HG03354 (cell line): ENCODE measurements around the gene SOS2.
A peak's percentile ranks its signal among the peaks of the same experiment; 100 is the strongest.

Source experiments
- ATAC-seq: cut with Tn5 transposase; IDR thresholded peaks from one replicate; pipeline ENCODE4 v1.9.1; 2021; ENCODE audit warnings: mild to moderate bottlenecking; ENCODE audit not compliant: unreplicated experiment, poor library complexity, severe bottlenecking

The SOS2 gene

DNA sequence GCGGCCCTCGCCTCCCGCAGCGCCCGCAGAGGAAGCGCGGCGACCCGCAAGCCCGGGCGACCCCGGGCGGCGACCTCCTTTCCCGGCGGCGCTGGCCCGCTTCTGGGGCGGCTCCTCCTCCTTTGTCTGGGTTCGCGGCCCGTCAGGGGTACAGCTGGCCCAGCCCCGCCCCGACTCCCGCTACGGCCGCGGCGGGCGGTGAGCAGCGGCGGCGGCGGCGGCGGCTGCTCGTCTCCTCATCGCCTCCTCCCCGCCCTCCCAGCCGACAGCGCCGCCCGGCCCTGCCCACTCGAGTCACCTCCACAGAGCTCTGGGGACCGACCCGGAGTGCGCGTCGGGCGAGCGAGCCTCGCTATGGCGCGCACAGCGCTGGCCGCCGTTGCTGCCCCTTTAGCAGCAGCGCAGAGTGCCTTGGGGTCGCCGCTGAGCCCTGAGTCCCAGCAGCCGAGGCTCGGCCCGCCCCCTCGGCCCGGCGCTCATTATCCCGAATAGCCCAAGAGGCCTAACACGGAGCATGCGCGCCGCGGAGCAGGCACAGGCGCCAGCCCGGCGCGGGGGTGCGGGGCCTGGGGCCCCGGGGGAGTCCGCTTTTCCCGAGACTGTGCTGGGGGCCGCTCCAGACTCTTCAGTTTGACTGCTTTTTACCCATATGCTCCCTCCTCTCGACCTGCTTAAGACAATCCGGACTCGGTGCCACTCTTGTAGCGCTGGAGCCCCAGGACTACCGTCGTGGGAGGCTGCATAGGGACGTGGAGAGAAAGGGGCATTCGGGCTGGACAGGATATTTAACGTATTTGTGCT is at the start of gene SOS2:
Gene SOS2 (minus strand): TSS at position 104 of the 801 bp plus-strand sequence. CDS start 295 bp downstream, outside the sequence.
- ATAC-seq: peak; percentile 88

DNA sequence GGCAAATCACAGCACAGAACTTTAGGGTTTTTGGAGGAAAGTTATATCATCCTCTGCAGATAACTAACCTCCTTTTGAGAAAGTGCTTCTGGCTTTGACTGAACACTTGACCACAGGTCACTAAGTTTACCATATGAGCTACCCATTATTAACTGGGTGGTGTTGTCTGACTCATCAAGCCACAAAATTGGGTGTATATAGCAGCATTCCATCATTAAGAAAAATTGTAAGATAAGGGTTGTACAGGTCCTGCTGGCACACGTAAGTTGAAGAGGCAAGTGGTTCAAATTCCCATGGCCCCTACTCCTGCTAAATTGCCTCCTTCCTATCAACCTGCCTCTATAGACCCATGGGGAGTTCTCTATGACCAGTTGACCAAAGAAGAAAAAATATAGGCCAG is 41.1 kb upstream of the SOS2 start:
- ATAC-seq: no peak

DNA sequence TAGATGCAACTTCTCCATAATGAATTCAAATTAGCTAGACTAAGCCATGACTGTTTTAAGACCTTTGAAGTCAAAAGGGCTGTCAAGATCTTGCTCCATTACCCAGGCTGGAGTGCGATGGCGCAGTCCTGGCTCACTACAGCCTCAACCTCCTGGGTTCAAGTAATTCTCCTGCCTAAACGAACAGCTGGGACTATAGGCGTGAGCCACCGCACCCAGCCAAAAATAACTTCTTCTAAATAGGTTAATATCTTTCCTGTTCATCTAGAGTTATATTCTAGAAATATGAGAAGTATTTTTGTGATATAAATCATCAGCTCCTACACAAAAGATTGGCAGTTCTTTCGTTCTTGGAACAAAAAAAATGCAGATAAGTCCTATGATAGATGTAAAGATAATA is 39.6 kb upstream of the SOS2 start:
- ATAC-seq: no peak

GRCh38 chr14:50265029-50265428 is 33.7 kb upstream of the SOS2 start:
- no peak for ATAC-seq

DNA sequence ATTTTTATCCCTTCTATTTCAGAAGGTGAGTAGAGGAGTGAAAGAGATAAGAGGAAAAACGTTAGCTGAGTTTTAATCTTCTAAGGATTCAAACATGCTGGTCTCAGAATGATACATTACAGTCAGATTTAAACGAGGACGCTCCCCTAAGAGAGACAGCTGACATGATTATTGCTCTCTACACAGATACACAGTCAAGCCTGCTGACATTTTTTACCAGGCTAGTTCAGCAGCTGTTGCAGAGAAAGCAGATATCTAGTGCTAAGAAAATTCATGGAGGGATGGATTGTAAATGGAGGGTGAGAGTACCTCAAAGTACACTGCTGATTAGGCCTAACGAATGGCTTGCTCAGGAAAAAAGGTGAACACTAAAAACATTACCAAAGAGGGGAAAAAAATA is 31.9 kb upstream of the SOS2 start:
- ATAC-seq: no peak

DNA sequence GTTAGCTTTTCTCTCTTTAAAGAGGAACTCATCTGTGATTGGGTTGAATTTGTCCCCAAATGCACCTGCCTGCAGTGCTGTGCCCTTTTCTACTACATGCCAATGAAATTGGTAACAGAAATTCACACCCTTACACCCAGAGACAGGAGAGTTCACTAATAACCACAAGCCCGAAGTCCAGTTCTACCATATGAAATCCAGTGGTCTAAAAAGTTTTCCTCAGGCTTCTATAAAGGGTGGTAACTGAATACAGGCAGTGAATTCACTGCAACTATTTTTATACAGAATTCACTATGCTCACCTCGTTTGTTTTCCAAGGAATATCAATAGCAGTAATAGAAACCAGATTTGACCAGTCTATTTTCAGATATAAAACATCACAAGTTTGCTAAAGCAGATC is 31.5 kb upstream of the SOS2 start:
- no peak for ATAC-seq

DNA sequence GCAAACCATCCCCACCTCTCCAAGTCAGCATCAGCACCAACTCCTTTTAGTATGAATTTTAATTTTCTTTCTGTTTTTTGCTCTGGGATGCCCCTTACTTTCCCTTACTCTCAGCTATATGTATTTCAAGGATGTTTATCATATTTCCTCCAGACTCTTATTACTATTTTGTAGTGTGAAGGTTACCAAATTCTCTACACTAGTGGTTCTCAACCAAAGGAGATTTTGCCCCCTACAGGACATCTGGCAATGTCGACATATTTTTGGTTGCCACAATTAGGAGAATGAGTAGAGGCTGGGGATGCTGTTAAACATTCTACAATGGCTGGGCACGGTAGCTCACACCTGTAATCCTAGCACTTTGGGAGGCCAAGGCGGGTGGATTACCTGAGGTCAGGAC is 29.1 kb upstream of the SOS2 start:
- no peak for ATAC-seq

- no peak for ATAC-seq
Measured at GRCh38 chr14:50260072-50260471, 28.7 kb upstream of the SOS2 start.

DNA sequence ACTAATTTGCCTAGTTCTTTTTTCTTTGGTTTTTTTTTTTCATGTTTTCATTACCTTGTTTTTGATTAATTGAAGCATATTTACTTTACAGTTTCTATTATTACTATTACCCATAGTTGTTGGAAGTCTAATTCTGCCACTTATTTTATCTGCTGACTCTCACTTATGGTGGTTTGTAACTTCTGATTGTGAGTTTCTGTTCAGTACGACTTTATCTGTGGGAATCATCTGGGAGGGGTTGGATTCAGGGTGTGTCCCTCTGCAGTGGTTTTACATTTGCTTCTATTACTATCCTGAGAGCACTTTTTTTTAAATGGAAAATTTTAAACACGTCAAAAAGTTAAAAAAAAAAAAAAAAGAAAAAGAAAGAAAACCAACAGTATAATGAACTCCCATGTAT is 26.4 kb upstream of the SOS2 start:
- no peak for ATAC-seq

DNA sequence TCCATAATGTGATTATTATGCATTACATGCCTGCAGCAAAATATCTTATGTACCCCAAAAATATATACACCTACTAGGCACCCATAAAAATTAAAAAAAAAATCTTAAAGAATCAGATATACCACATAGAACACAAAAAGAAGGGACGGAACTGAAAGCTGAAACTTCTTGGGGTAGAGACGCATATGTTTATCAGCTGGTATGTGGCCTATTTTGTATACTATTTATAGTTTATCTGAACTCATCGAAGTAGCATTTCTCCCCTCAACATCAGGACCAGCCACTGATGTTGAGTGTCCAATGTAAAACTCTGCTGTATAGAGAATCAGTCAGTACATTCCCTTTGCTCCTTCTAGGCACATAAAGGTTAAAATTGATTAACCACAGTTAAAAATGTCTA is 22.9 kb upstream of the SOS2 start:
- no peak for ATAC-seq

GRCh38 chr14:50249136-50249775 is 17.9 kb upstream of the SOS2 start:
- ATAC-seq: no peak

DNA sequence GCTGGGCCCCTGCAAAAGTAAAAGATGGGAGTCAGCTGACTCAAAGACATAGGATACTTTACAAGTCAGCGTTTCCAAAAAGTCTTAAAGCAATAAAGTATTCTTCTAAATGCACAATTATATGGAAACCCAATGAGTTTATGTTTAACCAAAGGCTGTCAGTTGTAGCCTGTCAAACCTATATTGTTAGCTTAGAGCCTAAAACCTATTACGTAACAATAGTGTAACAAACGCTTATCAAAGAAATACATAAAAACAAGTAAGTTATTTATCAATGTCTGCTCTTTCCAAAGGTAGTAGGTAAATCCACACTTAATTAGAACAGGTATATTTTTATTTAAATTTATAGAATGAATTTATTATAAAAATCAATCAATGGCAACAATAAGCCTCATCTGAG is 15.9 kb upstream of the SOS2 start:
- ATAC-seq: no peak

- no peak for ATAC-seq
Measured at GRCh38 chr14:50242566-50243310, 11.4 kb upstream of the SOS2 start.

DNA sequence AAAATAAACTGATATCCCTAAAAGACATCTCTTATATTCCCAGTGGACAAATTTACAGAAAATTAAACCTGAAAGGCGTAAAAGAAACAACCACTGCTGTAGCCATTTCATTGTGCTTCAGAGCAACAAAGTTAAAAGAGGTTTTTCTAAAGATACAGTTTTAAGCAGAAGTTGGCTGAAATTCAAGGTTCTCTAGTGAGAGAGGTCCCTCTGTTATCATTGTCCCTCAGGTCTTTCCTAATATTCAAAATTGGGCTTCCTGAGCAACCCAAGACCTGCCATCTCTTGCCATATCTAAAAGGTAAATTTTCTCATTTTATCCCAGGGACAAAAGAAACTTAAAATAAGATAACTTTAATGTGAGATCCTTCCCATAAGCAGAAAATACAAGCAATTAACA is 10.7 kb upstream of the SOS2 start:
- no peak for ATAC-seq

DNA sequence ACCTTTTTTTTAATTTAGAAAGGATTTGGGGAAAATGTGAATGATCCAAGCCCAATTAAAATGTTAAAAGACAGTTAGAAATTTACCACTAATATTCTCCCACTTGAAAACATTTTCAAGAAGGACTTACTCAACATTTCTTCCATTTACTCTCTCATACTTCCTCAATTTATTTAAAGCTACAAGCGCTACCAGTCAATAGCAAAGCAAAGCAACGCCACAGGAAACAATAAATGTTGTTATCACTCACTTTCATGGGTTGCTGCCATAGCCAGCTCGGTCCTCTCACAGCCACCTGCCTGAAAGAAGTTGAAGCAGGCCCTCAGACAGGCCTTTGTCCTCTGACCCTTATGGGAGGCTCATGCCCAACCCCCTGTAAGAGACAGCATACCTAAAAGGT is 6.0 kb upstream of the SOS2 start:
- no peak for ATAC-seq

DNA sequence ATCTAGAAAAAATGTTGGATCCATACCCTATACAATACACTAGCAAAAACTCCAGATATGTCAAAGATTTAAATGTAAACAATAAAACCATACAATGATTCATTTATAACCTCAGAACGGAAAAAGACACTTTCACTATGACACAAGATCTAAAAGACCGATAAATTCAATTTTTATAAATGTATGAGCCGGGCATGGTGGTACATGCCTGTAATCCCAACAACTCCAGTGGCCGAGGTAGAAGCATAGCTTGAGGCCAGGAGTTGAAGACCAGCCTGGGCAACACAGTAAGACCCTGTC is 2.5 kb upstream of the SOS2 start:
- no peak for ATAC-seq

DNA sequence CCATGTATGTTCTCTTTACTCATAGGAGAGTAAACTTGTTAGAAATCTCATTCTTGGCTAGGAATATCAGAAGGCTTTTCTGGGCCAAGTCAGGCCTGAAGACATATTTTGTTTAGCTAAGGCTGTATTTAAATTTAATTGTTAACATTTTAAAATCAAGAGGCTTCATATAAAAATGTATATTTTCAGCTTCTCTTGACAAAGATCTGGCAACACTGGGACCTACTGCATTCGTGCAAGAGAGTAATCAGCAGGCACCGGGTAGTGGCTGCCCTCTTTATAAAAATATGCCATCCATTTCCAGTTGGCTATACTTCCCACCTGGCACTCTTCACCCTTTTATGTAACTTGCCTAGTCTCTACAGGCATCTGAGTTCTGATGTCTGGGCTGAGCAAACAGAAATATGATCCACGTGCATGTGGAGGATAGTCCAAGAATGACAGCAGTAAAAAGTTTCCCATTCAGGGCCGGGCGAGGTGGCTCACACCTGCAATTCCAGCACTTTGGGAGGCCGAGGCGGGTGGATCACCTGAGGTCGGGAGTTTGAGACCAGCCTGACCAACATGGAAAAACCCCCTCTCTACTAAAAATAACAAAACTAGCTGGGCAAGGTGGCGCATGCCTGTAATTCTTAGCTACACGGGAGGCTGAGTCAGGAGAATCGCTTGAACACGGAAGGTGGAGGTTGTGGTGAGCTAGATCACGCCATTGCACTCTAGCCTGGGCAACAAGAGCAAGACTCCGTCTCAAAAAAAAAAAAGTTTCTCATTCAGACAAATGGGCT is 2.0 kb upstream of the SOS2 start:
- no peak for ATAC-seq

DNA sequence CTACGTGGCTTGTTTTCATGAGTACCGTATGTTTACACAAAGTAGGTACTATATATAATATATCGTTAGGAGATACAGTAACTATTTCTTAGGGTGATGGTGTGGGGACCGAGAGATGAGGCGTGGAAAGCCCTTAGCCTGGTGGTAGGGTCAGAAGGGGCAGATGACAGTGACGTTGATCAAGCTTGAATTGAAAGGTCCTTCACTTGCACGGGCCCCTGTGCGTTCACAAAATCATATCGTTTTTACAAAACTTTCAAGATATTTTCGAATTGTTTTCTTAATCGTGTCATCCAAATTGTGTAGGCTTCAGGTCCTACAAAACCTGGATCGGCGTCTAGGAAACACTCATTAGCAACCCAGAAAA is 881 bp upstream of the SOS2 start:
- ATAC-seq: no peak

GRCh38 chr14:50230701-50231474 is 490 bp downstream of the SOS2 start:
- ATAC-seq: peak; percentile 42

DNA sequence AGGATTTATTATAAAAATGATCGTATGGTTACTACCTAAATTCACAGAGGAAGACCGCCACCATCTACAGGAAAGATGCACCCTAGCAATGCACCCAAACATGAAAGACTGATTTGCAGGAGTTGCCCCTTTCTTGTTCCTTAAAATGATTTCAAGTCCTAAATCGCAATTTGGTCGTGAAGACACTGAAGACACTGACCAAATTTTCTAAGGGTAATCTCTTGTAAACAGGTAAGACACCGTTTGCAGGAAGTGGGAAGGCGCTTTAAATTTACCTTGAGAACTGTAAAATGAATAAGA is 1.0 kb downstream of the SOS2 start:
- ATAC-seq: no peak
